OCI-LY7 (cell line): Measurements from ENCODE around the gene GPALPP1. TPM values are rescaled to one million over a fixed set of nuclear protein-coding genes. Genes with fewer than 3 reads are reported as not detected.

ENCODE experiments used
- BruUV-seq: library from RNA; stranded (reverse); fragments of 400-500 nt; replicated peaks from 2 replicates; lab custom pipeline; 2021; lab: Mats Ljungman, UMichigan
- CTCF ChIA-PET: fragments of 300-600 bp; sonication (Branson Sonifier 250); formaldehyde crosslinking; loops from one replicate; lab custom pipeline; 2022; ENCODE audit warnings: antibody characterized with exemption; ENCODE audit not compliant: unreplicated experiment; lab: Charles Lee
- POLR2A ChIA-PET: fragments of 300-600 bp; sonication (Branson Sonifier 250); formaldehyde crosslinking; loops from one replicate; lab custom pipeline; 2022; ENCODE audit warnings: antibody characterized with exemption; lab: Charles Lee
- DNase-seq: peaks from one replicate; pipeline ENCODE4 v3.0.0-alpha.2; 2015; ENCODE audit warnings: low spot score
- H2AFZ ChIP-seq: fragments of 200-600 bp; sonication (generic), shearing (Covaris generic); 2 replicates; pipeline ENCODE4 v1.6.1; 2014; ENCODE audit warnings: mild to moderate bottlenecking, antibody characterized with exemption, low read length, moderate library complexity
- H3K27ac ChIP-seq: fragments of 200-600 bp; sonication (generic); 2 replicates; pipeline ENCODE4 v1.5.1; 2014; ENCODE audit warnings: mixed run types, low read depth, mild to moderate bottlenecking, moderate library complexity, low read length, inconsistent platforms; ENCODE audit not compliant: poor library complexity, severe bottlenecking
- H3K36me3 ChIP-seq: fragments of 200-600 bp; sonication (generic); 2 replicates; pipeline ENCODE4 v1.6.1; 2014; ENCODE audit warnings: mild to moderate bottlenecking, antibody characterized with exemption, low read length, moderate library complexity, mixed read lengths; ENCODE audit not compliant: insufficient read depth
- H3K4me1 ChIP-seq: fragments of 200-600 bp; sonication (generic); 2 replicates; pipeline ENCODE4 v1.5.1; 2014; ENCODE audit warnings: mild to moderate bottlenecking, low read length; ENCODE audit not compliant: insufficient read depth, poor library complexity, severe bottlenecking
- H3K4me2 ChIP-seq: fragments of 200-600 bp; sonication (generic); 2 replicates; pipeline ENCODE4 v1.6.1; 2014; ENCODE audit warnings: mild to moderate bottlenecking, low read length
- H3K4me3 ChIP-seq: fragments of 200-600 bp; sonication (generic); 2 replicates; pipeline ENCODE4 v1.5.1; 2014; ENCODE audit warnings: mild to moderate bottlenecking, low read depth, low read length; ENCODE audit not compliant: poor library complexity, severe bottlenecking
- H3K79me2 ChIP-seq: fragments of 200-600 bp; sonication (generic); 2 replicates; pipeline ENCODE4 v1.6.1; 2016; ENCODE audit warnings: low read depth, mild to moderate bottlenecking, low read length, moderate library complexity, mixed read lengths; ENCODE audit not compliant: insufficient read depth
- H3K9me2 ChIP-seq: fragments of 200-600 bp; sonication (generic); 2 replicates; pipeline ENCODE4 v1.6.1; 2016; ENCODE audit warnings: mild to moderate bottlenecking, low read length, mixed read lengths; ENCODE audit not compliant: insufficient read depth
- H3K9me3 ChIP-seq: fragments of 200-600 bp; sonication (generic); 2 replicates; pipeline ENCODE4 v1.6.1; 2014; ENCODE audit warnings: mild to moderate bottlenecking, mixed run types, low read length, mixed read lengths
- H4K20me1 ChIP-seq: fragments of 200-600 bp; sonication (generic); 2 replicates; pipeline ENCODE4 v1.6.1; 2014; ENCODE audit warnings: mild to moderate bottlenecking, antibody characterized with exemption, low read length, moderate library complexity, mixed read lengths; ENCODE audit not compliant: insufficient read depth
- EZH2phosphoT487 ChIP-seq: fragments of 200-600 bp; sonication (generic); IDR thresholded peaks from 2 replicates; pipeline ENCODE4 v1.6.1; 2018; ENCODE audit warnings: low read depth, borderline replicate concordance, mild to moderate bottlenecking, mixed run types, antibody characterized with exemption, low read length, moderate library complexity, mixed read lengths
- intact Hi-C: fragments of 100-400 bp; cut with micrococcal nuclease; formaldehyde crosslinking; loops from one replicate; pipeline ENCODE4 v1.10.0; 2022; ENCODE audit not compliant: unreplicated experiment
- small RNA-seq: library from RNA; depleted of rRNA; stranded (forward); fragments of <200 nt; gene quantifications from one replicate; pipeline ENCODE3, GENCODE V24; 2014
- total RNA-seq, 2 experiments: library from RNA; depleted of rRNA in 1 of 2; stranded (reverse); fragments of >200 nt in 1 of 2; shearing (Covaris generic) in 1 of 2; gene quantifications; 2 replicates each; pipeline ENCODE4 v1.2.3, GENCODE V29; 2014 to 2022
- TF ChIP-seq, protein P1 (sequence below): fragments of 200-600 bp; sonication (generic); conservative IDR thresholded peaks from 2 replicates; pipeline ENCODE4 v1.5.1; 2014; ENCODE audit warnings: mild to moderate bottlenecking, antibody characterized with exemption, low read length, moderate library complexity, mixed read lengths

GPALPP1 gene
- total RNA-seq, 2 experiments from 2014 or later, result 40.1 to 54.5 TPM

DNA sequence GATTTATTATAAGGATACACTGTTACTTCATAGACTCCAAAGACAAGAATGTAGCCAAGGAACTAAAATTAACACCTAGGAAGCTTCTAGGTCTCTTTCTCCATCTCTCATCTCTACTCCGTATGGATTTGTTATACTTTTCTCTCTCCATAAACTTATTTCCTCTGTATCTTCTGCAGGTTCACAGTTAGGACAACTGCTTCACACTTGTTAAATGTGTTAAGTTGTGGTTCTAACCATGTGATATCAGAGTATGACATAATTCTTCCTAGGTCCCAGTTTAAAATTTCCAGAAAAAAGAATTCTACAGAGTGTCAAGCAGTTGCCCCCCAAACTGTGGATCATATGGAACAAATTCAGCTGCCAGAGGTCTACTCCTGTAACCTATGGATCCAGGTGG is 88.7 kb downstream of the GPALPP1 start:
- no peak overlapping the region for H2AFZ ChIP-seq
- no peaks in the 10 kb centered on the region for H3K4me1 ChIP-seq
- no peaks in the 10 kb centered on the region for H4K20me1 ChIP-seq
- intact Hi-C loops, result no loop called here
- H3K4me2 ChIP-seq, result no peak overlapping the region
- no TSS peak for BruUV-seq
- ChIA-PET POLR2A (interaction anchor here (0.6 kb wide), 1 partner anchor 605 kb away, joined by 3 read pairs; no protein-coding TSS in a partner anchor), CTCF (no interaction called here)
- DNase-seq, result no peak
- H3K9me2 ChIP-seq, result no peaks in the 10 kb centered on the region
- no peak overlapping the region for H3K27ac ChIP-seq
- no peak overlapping the region for H3K4me3 ChIP-seq
- H3K36me3 ChIP-seq, result no peaks in the 10 kb centered on the region
- no peaks in the 10 kb centered on the region for H3K9me3 ChIP-seq
- TF ChIP-seq, protein P1, sequence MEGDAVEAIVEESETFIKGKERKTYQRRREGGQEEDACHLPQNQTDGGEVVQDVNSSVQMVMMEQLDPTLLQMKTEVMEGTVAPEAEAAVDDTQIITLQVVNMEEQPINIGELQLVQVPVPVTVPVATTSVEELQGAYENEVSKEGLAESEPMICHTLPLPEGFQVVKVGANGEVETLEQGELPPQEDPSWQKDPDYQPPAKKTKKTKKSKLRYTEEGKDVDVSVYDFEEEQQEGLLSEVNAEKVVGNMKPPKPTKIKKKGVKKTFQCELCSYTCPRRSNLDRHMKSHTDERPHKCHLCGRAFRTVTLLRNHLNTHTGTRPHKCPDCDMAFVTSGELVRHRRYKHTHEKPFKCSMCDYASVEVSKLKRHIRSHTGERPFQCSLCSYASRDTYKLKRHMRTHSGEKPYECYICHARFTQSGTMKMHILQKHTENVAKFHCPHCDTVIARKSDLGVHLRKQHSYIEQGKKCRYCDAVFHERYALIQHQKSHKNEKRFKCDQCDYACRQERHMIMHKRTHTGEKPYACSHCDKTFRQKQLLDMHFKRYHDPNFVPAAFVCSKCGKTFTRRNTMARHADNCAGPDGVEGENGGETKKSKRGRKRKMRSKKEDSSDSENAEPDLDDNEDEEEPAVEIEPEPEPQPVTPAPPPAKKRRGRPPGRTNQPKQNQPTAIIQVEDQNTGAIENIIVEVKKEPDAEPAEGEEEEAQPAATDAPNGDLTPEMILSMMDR, result no peak
- TF ChIP-seq EZH2phosphoT487, result no peak
- no peaks in the 10 kb centered on the region for H3K79me2 ChIP-seq

Small RNA genes lying within 50 kb of the gene (small RNA-seq; reads per million reads assigned to genes)
- not detected for gene RN7SL49P

Other genes starting within 250 kb of the GPALPP1 start
- 5.4 and 6.8 TPM in 2 replicates for gene NUFIP1, start 67 bp upstream of the GPALPP1 start, total RNA-seq (2014; rRNA removed; shearing (Covaris generic))
- 11.3 and 11.4 TPM in 2 replicates for gene NUFIP1, start 67 bp upstream of the GPALPP1 start, total RNA-seq (2022)
- gene GTF2F2, start 131.0 kb downstream of the GPALPP1 start, total RNA-seq (2014; rRNA removed; shearing (Covaris generic)), result 20.1 and 28.0 TPM in 2 replicates
- 22.5 and 25.1 TPM in 2 replicates for gene GTF2F2, start 131.0 kb downstream of the GPALPP1 start, total RNA-seq (2022)
- not detected in 2 replicates for gene KCTD4, start 211.5 kb downstream of the GPALPP1 start, total RNA-seq (2014; rRNA removed; shearing (Covaris generic))
- not detected in 2 replicates for gene KCTD4, start 211.5 kb downstream of the GPALPP1 start, total RNA-seq (2022)